GM19035 (cell line): ENCODE results near the gene PIK3IP1.
"Not testable (repeated sequence)": the region's sequence is repeated elsewhere in the genome, so short reads cannot be mapped to it uniquely, and the experiment has no call there.

Source experiments
- ATAC-seq: cut with Tn5 transposase; IDR thresholded peaks from one replicate; pipeline ENCODE4 v1.9.1; 2021; ENCODE audit not compliant: unreplicated experiment

The PIK3IP1 gene

DNA sequence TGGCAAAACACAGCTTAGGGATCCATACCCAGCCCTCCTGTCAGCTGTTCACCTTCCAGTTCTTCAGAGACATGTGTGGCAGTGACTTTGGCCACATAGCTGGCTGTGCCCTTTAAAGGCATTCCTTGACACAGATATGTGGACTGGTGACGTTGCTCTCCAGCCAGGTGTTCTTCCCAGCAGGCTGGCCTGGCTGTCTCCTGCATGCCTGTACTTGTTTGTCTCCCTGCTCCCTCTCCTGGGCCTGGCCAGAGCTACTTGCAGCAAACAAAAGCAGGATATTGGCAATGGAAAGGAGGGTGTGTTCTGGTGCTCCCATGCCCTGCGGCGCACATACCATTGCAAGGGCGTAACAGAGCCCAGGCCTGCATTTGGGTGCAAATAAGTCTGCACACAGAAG lies 38.3 kb downstream of the PIK3IP1 start:
- ATAC-seq, result no peak

DNA sequence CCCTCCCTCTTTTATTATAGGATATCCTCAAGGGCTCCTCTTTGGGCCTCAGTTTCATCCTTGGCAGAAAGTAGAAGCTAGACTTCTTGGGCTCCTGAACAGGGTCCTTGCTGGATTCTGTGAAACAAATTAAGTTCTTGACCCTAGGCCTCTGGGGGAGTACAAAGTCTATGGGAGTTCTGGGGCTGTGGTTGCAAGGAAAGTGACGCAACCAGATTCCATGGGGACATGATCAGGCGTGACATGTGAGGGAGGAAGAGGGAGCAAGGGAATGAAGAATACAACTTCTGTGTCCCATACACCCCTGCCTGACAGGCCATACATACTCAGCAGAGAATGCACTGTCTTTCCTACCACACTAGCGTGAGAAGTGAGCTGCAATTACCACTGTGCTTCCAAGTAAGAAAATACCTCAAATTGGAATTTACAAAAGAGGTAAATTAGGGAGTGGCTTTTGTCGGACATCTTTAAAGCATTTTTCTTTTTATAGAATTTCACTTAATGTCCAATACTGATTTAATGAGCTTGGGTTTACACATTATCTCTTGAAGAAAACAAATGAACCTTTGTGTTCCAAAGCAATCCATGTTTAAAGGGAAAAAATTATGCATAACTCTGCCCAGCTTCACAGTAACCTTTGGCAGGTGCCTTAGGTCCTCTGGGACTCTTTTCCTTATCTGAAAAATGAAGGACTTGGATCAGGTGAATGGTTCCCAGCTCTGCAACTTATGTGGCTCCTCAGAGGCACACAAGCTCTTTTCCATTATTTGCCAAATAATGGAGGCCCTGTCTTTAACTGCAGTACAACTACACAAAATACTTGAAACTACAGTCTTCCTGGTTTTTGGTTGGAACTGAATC lies 41.3 kb downstream of the PIK3IP1 start:
- ATAC-seq, result no peak

DNA sequence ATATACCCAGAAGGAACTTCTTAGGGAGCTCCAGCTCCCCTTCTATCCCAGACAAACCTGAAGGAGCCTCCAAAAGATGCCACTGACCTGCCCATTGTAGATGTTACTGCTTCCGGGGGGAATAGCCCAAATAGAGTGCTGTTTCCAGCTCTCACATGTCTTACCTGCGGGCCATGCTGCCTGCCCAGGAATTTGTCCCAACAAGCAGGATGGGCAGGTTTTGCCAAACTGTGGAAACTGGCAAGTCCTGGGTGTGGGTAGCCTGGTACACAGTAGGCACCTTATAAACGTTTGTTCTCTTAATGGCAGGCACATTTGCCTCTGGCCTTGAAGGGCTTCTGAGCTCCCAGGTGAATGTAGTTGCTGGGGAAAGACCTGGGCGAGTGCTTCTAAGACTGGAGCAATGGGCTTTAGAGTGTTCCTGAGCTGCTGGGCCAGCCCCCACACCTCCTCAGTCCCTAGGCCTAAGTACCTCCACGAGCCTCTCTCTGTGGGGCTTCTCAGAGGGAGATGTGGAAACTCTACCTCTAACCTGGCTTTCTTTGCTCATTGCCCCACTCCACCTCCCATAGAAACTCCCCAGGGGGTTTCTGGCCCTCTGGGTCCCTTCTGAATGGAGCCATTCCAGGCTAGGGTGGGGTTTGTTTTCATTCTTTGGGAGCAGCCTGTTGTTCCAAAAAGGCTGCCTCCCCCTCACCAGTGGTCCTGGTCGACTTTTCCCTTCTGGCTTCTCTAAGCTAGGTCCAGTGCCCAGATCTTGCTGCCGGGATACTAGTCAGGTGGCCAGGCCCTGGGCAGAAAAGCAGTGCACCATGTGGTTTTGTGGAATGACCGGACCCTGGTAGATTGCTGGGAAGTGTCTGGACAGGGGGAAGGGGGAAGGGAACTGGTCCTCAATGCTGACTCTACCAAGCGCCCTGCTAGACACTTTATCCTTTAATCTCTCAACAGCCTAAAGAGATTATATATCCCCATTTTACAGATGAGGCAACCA lies 43.0 kb downstream of the PIK3IP1 start:
- ATAC-seq, result no peak

DNA sequence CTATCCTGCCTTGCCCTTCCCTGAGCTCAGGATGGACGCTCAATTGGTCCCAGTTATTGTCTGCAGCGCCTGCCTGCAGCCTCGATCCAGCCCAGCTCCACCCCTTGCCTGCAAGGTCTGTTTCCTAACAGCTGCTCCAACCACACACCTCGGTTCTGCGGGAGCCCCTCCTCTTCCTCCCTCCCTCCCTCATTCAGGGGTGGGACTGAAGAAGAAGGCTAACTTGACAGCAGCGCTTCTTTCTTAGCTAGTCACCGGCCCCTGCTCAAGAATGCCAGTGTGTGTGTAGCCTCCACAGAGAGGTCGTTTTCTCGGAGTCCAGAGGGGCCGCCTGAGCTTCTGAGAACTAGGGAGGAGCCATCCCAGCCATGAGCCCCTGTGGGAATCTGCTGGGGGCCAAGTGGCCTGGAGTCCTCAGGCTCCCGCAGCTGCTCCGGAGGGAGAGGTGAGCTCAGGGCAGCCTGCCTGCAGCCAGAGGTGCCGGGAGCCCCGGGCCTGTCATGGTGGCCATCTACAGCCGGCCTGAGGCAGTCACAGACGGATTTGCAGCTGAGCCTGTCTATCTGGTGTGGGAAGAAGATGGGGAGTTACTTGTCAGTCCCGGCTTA lies 44.0 kb downstream of the PIK3IP1 start:
- no peak for ATAC-seq

DNA sequence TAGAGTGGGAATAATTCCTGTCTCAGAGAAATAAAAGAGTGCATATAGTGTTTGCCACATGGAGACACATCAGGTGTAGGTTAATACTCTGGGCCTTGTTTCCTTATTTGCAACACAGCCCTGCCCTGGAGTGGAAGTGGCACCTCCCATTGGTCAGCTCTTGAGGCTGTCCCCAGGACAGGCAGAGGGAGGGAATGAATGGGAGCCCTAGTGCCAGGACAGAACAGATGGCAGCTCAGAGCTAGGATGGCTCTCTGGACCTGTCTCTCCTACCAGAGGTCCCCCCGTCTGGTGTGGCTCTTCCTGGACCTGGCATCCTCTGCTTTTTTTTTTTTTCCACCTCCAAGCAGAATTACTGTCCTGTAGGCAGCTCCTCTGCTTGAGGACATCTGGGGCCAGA lies 44.6 kb downstream of the PIK3IP1 start:
- ATAC-seq, result no peak

DNA sequence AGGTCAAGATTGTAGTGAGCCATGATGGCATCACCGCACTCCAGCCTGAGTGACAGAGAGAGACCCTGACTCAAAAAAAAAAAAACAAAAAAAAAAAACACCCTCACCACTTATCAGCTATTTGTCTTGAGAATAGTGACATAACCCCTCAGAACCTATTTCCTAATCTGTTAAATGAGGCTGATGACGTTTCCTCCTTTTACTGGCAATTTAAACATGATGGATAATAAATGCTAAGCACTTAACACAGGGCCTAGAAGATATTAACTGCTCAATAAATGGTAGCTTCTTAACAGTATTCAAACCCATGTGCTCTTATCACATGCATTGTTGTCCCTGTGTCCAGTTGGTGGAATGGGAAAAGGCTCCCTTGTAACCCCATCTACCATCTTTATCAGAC lies 45.6 kb downstream of the PIK3IP1 start:
- ATAC-seq, result no peak

DNA sequence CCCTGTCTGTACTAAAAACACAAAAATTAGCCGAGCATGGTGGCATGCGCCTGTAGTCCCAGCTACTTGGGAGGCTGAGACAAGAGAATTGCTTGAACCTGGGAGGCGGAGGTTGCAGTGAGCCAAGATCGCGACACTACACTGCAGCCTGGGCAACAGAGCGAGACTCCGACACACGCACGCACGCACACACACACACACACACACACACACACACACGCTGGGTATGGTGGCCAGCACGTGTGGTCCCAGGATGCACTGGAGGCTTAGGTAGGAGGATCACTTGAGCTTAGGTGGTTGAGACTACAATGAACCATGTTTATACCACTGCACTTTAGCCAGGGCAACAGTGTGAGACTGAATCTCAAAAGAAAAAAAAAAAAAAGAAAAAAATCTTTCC lies 46.3 kb downstream of the PIK3IP1 start:
- ATAC-seq, result not testable (repeated sequence)

DNA sequence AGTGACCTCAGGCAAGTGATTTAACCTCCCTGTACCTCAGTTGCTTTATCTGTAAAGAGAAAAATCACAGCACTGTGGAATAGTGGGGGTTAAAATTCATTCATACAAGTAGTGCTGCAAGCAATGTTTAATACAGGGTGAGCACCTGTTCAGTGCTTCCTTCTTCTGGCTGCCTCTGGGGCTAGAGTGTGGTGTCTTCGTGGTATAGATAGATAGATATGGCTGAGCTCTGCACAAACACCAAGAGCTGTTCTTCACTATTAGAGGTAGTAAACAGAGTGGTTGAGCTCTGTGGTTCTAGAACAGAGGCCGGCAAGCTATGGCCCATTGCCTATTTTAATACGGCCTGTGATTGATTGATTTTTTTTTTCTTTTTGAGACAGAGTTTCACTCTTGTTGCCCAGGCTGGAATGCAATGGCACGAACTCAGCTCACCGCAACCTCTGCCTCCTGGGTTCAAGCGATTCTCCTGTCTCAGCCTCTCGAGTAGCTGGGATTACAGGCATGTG lies 47.3 kb downstream of the PIK3IP1 start:
- no peak for ATAC-seq

DNA sequence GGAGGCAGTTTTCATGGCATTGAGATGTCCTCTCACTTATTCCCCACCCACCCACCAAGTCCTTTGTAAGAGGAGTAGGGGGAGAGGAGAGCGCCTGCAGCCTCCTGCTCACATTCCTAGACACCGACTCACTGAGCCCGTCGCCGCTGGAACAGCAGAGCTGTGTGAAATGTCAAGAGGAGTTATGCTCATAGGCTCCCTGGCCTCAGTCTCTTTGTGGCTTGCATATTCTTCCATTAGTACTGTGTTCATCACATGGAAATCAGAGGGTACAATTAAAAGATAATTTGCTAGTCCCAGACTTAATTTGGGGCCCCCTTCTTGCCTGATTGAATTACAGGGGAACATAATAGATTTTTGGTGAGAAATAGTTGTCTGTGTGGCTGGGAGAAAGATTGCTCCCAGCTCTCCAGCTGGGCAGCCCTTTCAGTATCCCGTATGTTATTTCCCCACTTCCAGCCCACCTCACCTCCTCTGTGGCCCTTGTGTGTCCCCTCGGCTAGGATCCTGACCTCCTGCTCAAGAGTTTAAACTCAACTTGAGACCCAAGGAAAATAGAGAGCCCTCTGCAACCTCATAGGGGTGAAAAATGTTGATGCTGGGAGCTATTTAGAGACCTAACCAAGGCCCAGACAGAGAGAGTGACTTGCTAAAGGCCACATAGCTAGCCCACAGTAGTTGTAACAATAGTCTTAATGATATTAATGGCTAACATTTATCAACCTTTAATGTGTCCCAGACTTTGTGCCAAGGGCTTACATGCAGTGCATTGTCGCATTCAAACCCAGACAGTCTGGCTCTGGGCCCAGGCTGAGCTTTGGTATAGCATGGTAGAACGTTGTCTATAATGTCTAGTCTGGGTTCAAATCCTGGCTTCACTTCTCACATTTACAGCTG lies 48.0 kb downstream of the PIK3IP1 start:
- no peak for ATAC-seq

DNA sequence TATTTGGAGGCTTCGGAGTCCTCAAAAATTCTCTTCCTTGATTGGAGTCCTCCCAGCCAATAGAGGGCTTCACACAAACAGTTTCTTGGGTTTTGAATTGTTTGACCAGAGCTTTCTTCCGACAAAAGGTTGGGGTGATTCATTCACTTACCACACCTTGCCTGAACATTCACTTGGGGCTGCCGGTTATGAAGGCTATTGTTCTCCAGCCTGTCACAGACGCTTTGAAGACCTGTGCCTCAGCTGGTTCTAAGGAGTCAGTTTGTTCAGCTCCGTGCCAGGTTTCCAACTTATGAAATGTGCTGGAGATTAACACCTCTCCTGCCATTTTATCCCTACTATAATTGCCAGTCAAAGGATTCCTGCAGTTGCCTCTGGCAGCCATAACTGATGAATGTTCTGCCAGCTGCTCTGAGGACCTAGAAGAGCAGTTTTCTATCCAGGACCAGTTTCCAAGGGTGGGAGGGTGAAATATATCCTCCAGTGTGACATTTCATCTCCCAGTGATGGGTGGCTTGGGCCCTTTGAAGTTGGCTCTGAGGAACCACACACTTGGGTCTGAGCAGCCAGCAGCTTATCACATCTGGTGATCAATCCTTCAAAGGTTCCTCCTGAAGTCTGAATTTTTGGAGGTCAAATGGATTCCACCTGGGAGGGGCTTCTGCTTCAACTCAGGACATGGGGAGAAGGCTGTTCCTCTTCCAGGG lies 48.8 kb downstream of the PIK3IP1 start:
- ATAC-seq, result no peak

DNA sequence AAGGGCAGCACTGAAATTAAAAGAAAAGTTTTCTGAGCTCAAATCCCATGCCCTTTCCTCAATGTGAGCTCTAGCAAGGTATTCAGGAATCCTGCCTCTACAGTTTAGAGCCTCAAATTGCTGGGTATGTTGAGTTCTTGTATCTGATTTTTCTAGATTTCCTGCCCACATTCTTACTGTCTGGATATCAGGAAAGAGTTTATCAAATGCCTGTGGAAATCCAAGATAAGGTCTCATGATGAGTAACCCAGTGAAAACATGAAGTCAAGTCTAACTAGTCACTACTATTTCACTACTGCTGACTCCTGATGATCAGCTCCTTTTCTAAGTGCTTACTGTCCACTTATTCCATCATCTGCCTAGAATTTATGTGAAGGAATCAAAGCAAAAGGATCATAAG lies 50.4 kb downstream of the PIK3IP1 start:
- ATAC-seq, result no peak

DNA sequence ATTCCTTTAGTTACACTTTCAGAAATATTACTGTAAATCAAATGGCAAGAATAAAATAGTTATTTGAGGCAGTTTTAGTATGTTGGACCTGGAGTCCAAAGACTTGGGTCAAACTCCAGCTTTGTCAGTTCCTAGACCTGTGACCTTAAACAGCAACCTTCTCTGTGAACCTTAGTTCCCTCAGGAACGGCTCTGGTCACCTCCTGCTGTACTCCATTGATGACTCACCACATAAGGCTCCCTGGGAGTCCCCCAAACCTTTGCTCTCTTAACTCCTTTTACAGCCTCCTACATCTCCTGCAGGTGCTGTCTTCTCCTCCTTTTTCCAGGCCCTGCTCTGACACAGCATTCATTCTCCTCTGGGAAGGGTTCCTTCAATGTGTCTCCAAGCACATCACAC lies 51.1 kb downstream of the PIK3IP1 start:
- no peak for ATAC-seq

DNA sequence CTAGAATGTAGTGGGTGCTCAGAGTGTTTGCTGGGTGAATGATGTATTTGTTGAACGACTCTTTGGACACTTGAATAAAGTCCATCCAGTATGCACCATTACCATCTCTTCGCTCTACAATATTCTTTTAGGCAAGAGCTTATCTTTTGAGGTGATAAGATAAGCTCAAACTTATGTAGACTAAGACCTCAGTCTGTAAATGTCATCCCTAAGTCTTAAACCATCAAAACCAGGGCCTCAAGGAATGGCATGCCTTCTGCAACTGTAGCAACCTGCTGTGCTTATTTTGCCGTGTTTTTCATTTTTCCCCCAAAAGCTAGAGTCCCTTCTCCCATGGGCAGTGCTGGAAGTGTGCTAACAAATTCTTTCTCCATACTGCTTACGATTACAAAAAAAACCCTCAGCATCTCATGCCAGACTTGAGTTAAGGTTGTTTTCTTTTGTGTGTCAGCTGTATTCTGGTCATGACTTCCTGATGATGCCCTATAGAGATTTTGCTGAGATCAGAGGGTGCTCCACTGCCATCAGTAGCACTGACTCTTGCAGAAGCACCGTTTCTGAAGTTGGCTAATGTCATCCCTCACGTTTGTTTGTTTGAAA lies 52.4 kb downstream of the PIK3IP1 start:
- ATAC-seq, result no peak

DNA sequence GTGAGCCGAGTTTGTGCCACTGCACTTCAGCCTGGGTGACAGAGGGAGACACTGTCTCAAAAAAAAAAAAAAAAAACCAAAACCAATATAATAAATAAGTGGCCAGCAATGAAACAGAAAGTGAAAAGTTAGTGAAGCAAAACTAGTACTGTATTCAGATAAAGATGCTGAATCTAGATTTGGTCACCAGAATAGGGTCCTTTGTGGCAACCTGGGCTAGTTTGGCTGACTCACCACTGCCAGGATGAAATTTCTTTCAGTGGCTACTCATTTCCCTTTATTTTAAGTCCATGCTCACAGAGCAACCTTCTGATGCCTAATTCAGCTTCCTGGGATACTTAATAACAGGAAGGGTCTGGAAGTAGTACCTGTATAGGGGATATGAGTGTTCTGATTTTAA lies 54.2 kb downstream of the PIK3IP1 start:
- ATAC-seq, result no peak

DNA sequence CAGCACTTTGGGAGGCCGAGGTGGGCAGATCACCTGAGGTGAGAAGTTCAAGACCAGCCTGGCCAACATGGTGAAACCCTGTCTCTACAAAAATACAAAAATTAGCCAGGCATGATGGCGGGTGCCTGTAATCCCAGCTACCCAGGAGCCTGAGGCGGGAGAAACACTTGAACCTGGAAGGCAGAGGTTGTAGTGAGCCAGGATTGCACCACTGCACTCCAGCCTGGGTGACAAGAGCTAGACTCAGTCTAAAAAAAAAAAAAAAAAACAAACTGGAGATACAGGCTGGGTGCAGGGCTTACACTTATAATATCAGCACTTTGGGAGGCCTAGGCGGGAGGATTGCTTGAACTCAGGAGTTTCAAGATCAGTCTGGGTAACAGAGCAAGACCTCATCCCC lies 56.2 kb downstream of the PIK3IP1 start:
- not testable (repeated sequence) for ATAC-seq

DNA sequence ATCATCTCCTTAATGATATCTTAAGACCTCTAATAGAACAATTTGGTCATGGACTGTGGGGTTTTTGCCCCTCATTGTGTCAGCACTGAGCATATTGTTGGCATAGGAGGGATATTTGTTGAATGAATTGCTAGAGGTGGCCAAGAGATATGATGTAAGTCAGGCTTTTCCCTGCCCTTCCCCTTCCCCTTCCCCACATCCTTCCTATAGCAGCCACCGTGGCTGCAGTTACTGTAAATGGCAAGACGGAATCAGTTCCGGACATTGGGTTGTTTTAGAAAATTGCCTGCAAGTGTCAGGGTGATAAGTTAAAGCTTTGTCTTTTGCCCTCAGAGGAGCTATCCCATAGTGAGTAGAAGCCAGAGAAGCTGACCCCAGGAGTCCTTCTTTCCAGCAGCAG lies 57.2 kb downstream of the PIK3IP1 start:
- no peak for ATAC-seq

DNA sequence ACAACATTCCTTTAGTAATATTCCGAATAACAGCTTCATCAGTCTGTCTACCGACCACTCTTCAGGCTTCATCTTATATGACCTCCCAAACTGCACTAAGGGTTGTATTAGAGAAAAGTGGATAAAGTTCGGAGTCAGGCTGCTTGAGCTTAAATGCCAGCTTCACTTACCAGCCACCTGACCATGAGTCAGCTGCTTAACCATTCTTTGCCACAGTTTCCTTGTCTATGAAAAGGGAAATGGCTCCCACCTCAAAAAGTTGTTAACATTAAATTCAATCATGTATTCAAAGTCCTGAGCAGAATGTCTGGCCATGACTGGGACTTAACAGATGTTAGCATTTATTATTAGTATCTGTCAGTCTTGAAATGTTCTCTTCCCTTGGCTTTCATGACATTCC lies 59.3 kb downstream of the PIK3IP1 start:
- ATAC-seq, result no peak
